ENCODE results near the gene NTNG1. TPM values are rescaled to one million over a fixed set of nuclear protein-coding genes. Genes with fewer than 3 reads are reported as not detected.
"Not testable (repeated sequence)": the region's sequence is repeated elsewhere in the genome, so short reads cannot be mapped to it uniquely, and the experiment has no call there.

NTNG1 gene
- 2.9 and 9.1 TPM in 2 replicates for total RNA-seq

- TF ChIP-seq, protein P1, sequence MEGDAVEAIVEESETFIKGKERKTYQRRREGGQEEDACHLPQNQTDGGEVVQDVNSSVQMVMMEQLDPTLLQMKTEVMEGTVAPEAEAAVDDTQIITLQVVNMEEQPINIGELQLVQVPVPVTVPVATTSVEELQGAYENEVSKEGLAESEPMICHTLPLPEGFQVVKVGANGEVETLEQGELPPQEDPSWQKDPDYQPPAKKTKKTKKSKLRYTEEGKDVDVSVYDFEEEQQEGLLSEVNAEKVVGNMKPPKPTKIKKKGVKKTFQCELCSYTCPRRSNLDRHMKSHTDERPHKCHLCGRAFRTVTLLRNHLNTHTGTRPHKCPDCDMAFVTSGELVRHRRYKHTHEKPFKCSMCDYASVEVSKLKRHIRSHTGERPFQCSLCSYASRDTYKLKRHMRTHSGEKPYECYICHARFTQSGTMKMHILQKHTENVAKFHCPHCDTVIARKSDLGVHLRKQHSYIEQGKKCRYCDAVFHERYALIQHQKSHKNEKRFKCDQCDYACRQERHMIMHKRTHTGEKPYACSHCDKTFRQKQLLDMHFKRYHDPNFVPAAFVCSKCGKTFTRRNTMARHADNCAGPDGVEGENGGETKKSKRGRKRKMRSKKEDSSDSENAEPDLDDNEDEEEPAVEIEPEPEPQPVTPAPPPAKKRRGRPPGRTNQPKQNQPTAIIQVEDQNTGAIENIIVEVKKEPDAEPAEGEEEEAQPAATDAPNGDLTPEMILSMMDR (IDR thresholded peaks at IDR 0.05; ENCODE audit: insufficient read depth, low read depth, low read length): no peak
- DNase-seq (ENCODE audit: low read depth): no peak
- peak within 1 kb of the TSS; percentile 51 for H3K4me3 ChIP-seq (ENCODE audit: low read depth, low read length)
Observed at GRCh38 chr1:107140703-107141490, at the start of gene NTNG1. Gene NTNG1, plus strand, starts transcription at chr1:107141039.

DNA sequence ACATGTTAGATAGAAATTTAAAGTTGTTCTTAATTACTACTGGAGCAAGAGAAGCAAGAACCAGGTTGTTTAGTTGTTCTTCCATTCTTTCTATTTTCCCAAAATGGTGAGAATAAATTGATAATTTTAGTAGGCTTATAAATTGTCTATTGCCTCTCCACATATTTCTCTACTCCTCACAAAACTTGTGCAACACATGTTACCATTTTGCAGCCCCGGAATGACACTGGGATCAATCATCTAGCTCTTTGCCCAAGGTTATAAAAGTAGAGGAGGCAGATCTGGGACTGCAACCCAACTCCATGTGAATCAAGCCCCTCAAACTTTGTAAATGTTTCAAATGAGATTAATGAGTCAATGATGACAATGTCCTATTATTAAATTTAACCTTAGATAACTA lies 49.4 kb upstream of the NTNG1 start:
- no peak overlapping the region for H3K4me3 ChIP-seq (ENCODE audit: low read depth, low read length)
- DNase-seq (ENCODE audit: low read depth): no peak
- TF ChIP-seq, protein P1 (IDR thresholded peaks at IDR 0.05; ENCODE audit: insufficient read depth, low read depth, low read length): no peak

DNA sequence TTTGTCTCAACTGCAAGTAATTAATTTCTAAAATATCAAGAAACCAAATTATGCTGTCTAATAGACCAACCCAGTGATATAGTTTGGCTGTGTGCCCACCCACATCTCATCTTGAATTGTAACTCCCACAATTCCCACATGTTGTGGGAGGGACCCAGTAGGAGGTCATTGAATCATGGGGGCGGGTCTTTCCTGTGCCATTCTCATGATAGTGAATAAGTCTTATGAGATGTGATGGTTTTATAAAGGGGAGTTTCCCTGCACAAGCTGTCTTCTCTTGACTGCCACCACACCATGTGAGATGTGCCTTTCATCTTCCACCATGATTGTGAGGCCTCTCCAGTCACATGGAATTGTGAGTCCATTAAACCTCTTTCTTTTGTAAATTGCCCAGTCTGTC lies 47.4 kb upstream of the NTNG1 start:
- H3K4me3 ChIP-seq (ENCODE audit: low read depth, low read length); DNase-seq (ENCODE audit: low read depth): not testable (repeated sequence)

DNA sequence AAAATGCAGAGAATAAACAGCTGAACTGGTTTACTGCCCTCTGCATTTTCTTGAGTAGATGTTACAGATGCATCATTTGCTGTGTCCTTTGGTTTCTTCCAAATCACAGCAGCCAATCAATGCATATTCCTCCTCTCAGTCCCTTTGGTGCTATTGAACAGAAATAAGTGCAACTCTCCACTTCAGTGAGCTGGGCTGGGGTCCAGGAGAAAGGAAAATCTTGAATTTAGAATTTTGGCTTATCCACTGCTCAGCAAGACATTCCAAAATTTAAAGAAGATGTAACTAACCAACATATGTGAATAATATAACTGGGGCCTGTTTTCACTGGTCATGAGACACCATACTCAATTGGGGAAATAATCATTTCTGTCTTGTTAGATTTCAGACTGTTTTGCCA lies 45.2 kb upstream of the NTNG1 start:
- H3K4me3 ChIP-seq (ENCODE audit: low read depth, low read length): no peak overlapping the region
- no peak for DNase-seq (ENCODE audit: low read depth)
- TF ChIP-seq, protein P1 (IDR thresholded peaks at IDR 0.05; ENCODE audit: insufficient read depth, low read depth, low read length): no peak

- TF ChIP-seq, protein P1 (IDR thresholded peaks at IDR 0.05; ENCODE audit: insufficient read depth, low read depth, low read length): no peak
- H3K4me3 ChIP-seq (ENCODE audit: low read depth, low read length): no peak overlapping the region
- DNase-seq (ENCODE audit: low read depth): no peak
Observed at GRCh38 chr1:107096690-107097089, 44.1 kb upstream of the NTNG1 start.

GRCh38 chr1:107098961-107099360 lies 41.9 kb upstream of the NTNG1 start:
- peak; percentile 2 for DNase-seq (ENCODE audit: low read depth)
- no peak overlapping the region for H3K4me3 ChIP-seq (ENCODE audit: low read depth, low read length)
- TF ChIP-seq, protein P1 (IDR thresholded peaks at IDR 0.05; ENCODE audit: insufficient read depth, low read depth, low read length): no peak

DNA sequence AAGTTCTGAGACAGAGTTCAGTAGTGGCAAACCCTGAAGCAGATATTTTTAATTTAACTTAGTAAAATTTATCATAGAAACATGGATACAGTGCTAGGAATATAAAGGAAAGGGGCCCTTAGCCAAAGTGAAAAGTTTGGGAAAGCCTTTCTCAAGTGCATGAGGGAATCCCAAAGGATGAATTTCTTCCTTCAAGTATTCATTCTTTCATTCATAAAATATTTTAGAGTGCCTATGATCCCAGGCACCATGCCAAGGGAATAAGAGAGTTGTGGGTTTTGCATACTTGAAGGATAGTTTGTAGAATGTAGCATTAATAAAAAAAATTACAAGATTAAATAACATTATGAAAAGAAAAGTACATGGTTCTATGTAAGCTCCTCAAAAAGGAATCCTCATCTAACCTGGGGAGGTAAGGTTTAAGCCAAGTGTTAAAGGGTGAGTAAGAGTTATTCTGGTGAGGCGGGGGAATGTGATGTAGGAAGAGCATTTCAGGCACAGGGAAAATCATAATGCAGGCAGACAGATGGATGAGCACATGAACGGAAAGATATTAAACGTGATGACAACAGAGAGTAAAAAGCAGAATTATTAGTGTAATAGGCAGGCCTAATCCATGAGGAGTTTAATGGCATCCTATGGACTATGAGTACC lies 40.4 kb upstream of the NTNG1 start:
- TF ChIP-seq, protein P1 (IDR thresholded peaks at IDR 0.05; ENCODE audit: insufficient read depth, low read depth, low read length): no peak
- no peak overlapping the region for H3K4me3 ChIP-seq (ENCODE audit: low read depth, low read length)
- DNase-seq (ENCODE audit: low read depth): no peak

Data from fibroblast of villous mesenchyme (primary cell).